LoVo (cell line): Measurements from ENCODE around the gene CAMK2B.

Experiments
- DNase-seq: peaks from one replicate; pipeline ENCODE4 v3.0.0-alpha.2; 2016; ENCODE audit warnings: low spot score

CAMK2B gene

DNA sequence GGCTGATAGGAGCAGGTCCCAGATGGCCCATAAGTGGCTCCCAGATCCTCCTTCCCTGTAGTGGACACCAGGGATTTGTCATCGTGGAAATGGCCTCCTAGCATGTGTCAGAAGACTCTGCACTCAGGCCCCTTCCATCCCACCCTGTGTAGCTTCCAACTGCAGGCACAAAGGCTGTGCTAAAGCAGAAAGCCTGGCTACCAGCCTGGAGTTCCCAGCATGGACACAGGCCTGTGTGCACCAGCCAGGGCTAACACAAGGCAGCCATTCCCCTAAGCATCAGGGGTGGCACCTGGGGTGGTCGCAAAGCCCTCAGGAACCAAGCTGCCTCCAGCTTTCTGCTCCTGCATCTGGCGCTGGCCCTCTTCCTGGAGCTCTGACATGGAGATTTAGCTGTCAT is 4.5 kb upstream of the CAMK2B start:
- no peak for DNase-seq

DNA sequence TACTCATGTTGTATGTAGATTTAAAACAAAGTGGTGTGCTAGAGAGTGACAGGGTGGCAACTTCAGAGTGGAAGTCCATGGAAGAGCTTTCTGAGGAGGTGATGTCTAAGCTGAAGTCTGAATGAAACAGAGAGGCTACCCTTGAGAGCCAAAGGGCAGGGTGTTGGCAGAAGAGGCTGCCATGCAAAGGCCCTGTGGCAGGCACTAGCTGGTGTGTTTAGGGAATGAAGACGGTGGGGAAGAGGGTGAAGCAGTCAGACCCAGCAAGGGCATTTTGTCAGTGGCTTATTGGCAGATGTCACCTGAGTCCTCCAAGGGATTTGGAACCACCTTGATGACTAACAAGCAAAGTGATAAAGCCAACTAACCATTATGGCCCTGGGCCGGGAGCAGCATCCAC is 3.7 kb upstream of the CAMK2B start:
- no peak for DNase-seq

GRCh38 chr7:44327981-44328380 is 2.6 kb upstream of the CAMK2B start:
- no peak for DNase-seq

- no peak for DNase-seq
Measured at GRCh38 chr7:44326261-44327125, 1.1 kb upstream of the CAMK2B start.

DNA sequence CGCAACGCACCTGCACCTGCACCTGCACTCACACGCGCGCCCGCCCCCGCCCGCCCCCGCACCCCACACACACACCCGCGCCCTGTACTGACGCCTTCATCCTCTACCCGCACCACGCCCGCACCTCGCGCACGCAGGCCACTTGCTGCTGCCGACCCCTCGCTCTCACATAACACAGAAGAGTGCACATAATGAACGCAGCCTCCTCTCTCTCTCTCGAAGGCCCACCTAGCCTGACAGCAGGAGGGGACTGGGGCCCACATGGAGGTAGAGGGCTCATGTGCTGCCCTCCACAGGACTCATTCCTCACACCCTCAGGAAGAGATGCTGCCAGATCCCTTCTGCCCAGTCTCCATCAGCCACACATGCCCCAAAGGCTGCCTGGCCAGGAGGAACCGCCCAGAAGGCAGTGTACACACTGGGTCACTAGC is 432 bp upstream of the CAMK2B start:
- DNase-seq = no peak

DNA sequence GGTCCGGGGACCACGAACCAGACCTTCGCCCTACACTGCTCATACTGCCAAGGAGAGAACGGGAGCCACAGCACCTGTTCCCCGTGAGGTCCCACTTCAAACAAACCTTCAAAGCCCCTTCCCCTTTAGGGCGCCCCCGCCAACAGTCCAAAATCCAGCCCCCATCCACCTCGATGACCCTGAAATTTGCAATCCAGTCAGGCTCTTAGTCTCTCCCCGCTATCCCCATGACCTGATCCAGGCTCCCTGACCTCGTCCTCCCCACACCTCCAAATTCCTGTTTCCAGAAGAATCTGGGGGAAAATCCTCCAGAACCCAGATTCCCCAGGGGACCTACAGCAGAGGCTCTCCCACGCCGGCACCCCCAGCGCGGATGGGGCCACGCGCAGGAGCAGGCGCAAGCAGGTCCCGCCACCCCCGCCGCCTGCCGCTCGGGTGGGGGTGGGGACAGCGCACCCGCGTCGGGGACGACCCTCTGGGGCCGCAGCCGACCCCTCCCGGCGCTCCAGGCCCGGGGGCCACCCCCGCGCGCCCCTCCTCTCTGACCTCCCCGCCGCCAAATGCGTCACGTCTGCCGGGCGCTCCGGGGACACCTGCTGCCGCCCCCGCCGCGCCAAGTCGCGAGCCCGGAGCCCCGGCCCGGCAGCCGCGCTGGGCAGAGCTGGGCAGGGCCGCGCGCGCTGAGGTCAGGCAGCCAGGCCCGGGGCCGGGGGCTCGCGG is 753 bp downstream of the CAMK2B start:
- DNase-seq = no peak

GRCh38 chr7:44324204-44324480 is 1.3 kb downstream of the CAMK2B start:
- DNase-seq = no peak

- no peak for DNase-seq
Measured at GRCh38 chr7:44323381-44324203, 1.8 kb downstream of the CAMK2B start.

GRCh38 chr7:44322631-44323363 is 2.6 kb downstream of the CAMK2B start:
- no peak for DNase-seq

DNA sequence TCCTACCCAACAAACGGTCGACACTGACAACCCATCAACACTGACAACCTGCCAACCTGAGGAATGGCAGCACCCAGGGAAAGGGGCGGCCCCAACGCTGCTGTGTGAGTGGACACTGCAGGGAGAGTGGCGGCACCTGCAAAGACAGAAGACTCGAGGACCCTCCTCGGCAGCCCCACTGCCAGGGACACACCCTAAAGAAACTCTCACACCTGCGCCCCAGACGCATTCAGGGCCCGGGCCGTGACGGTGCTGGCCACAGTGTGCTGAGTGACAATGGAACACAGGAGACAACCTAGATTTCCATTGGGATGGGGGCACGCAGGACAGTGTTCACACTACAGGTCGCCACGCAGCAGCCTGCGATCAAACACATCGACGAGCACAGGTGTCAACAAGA is 3.6 kb downstream of the CAMK2B start:
- DNase-seq = no peak

DNA sequence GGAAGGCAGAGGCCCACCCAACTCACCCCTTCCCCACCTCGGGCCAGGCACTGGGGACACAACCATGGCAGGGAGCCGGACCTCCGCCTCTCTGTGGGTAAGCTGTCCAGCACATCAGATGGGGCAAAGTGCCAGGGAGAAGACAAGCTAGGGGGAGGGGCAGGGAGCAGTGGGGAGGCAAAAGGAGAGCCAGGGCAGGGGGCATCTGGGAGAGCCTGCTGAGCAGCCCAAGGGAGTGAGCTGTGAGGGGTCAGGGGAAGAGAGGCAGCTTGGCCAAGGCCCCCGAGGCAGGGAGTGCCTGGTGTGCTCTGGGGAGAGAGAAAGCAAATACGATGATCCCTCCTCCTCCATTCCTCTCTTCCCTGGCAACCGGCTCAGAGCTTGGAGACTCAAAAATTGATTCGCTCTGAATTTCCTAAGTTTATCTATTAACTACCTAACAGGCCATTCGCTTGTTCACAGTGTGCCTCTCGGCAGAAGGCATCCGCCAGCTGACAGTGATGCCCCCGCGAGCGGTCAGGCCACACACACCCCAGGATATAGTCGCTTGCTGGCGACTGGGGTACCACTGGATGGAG is 4.5 kb downstream of the CAMK2B start:
- no peak for DNase-seq

DNA sequence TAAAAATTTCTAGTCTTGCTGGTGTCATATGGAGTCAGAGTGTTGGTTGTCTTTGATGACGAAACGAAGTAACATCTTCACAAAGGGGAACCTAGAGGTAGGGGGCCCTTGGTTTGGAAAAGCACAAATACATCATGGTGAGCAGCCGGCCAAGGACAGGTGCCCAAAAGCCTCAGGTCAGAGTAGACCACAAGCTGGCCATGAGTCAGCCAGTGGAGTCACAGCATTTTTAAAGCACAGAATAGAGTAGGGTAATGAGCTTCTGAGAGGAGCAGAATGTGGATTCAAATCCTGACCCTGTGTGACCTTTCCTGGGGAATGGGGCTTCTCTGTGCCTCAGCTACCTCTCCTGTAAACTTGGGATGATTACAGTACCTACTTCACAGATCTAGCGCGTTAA is 5.3 kb downstream of the CAMK2B start:
- DNase-seq = no peak

GRCh38 chr7:44318332-44318731 is 7.1 kb downstream of the CAMK2B start:
- no peak for DNase-seq

DNA sequence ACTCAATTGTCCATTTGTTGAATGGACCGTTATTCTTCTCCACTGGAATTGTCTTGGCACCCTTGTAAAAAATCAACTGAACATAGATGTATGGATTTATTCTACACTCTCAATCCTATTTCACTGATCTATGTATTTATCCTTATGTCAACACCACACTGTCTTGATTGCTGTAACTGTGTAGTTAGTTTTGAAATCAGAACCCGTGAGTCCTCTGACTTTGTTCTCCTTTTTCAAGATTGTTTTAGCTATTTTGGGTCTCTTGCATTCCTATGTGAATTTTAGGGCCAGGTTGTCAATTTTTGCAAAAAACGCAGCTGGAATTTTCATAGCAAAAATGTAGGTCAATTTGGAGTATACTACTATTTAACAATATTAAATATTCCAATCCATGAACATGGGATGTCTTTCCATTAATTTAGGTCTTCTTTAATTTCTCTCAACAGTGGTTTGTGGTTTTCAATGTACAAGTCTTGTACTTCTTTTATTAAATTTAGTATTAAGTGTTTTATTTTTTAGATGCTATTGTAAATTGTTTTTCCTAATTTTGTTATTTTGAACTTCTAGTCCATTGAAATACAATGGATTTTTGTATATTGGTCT is 10.0 kb downstream of the CAMK2B start:
- no peak for DNase-seq

DNA sequence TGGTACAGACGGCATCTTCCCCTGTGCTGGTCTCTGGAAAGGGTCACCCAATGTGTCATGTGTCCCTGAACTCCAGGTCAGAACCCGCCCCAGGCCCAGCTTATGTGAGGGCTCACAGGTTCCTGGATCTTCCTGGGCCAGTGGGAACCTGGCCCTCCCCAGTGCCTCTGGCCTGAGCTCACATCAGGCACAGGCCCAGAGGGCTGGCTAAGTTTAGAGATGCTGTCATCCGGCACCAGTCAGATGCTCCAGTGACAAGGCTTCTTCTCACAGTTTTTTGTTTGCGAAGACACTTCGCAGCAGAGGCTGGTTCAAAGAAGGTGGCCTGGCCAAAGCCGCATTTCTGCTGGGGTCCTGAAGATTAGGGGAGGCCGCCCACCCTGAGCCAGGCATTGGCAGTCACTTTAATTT is 11.8 kb downstream of the CAMK2B start:
- no peak for DNase-seq

GRCh38 chr7:44313016-44313415 is 12.4 kb downstream of the CAMK2B start:
- DNase-seq = no peak

GRCh38 chr7:44311561-44312495 is 13.6 kb downstream of the CAMK2B start:
- DNase-seq = no peak

DNA sequence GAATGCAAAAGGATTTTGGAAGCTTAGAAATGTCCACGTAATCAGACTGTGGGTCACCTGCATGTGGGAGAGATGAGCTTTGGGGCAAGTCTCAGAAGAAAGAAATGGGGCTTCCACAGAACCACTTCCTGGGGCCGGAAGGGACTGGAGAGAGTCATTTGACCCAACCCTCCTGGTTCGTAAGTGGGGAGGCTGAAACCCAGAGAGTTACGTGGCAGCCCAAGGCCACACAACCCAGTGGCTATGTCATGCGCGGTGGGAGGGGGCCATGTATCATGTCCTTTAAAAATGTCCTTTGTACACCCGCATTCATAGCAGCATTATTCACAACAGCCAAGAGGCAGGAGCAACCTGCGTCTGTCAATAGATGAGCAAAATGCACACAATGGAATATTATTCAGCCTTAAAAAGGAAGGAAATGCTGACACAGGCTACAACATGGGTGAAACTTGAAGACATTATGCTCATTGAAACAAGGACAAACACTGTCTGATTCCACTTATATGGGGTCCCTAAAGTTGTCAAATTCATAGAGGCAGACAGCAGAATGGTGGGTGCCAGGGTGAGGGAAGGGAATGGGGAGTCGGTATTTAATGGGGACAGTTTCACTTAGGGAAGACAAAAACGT is 15.1 kb downstream of the CAMK2B start:
- DNase-seq = no peak

DNA sequence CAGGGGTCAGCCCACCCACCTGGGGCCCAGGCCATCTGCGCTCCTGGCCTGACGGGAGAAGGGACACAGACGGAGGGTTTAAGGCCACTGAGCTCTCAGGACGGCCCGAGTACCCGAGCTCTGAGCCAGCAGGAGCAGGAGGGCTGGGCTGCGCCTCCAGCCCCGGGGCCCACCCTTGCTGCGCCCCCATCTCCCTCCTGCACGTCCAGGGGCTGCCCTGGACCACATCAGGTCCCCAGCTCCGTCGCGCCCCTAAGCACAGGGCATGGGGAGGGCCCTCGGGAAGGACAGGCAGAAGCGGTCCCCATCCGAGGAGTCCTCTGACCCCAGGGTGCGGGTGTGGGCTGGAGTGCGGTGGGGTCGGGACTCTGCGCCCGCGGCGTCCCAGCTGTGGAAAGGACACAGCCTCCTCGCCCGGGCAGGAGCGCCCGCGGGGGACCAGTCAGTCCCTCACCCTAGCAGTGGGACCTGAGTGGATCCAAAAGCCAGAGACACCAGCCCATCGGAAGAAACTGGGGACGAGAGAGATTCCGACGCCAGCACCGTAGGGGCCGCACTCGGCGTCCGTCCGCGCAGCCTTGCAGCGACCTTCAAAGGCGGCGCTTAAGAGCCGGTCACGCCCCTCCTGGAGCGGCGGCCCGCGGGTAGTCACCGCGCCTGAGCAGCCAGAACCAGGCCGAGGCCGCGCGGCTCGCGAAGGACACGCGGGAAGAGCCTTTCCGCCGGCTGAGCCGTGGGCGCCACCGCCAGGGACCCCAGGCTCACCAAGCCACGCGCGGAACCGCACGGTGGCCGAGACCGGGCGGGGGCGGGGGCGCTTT is 15.9 kb downstream of the CAMK2B start:
- no peak for DNase-seq
